GM12878 (cell line): Measurements from ENCODE around the gene CCNB1IP1. TPM values are rescaled to one million over a fixed set of nuclear protein-coding genes. Genes with fewer than 3 reads are reported as not detected.
A peak's percentile ranks its signal among the peaks of the same experiment; 100 is the strongest.

ENCODE experiments used
- ATAC-seq: fragments of 200-7000 bp; cut with Tn5 transposase; 3 replicates; pipeline ENCODE4 v1.9.1; 2020; ENCODE audit warnings: mild to moderate bottlenecking, moderate library complexity
- BruUV-seq: library from RNA; stranded (reverse); fragments of 400-500 nt; replicated peaks from 2 replicates; lab custom pipeline; 2021; lab: Mats Ljungman, UMichigan
- CTCF ChIA-PET: fragments of 300-600 bp; sonication (Branson Sonifier 250); formaldehyde crosslinking; extraction: SDS; loops from one replicate; lab custom pipeline; 2021; ENCODE audit warnings: inconsistent platforms; lab: Yijun Ruan, JAX
- POLR2A ChIA-PET: fragments of 350-600 bp; formaldehyde crosslinking; extraction: SDS; loops from one replicate; lab custom pipeline; 2021; ENCODE audit warnings: inconsistent platforms; lab: Charles Lee
- RAD21 ChIA-PET: fragments of 300-600 bp; sonication (Branson Sonifier 250); formaldehyde crosslinking; loops from one replicate; lab custom pipeline; 2023; ENCODE audit warnings: antibody characterized with exemption; ENCODE audit not compliant: unreplicated experiment; lab: Charles Lee
- SMC1A ChIA-PET: fragments of 300-600 bp; sonication (Branson Sonifier 250); formaldehyde crosslinking; loops from one replicate; lab custom pipeline; 2023; ENCODE audit not compliant: unreplicated experiment, uncharacterized antibody; lab: Charles Lee
- DNase-seq: peaks from one replicate; pipeline ENCODE4 v3.0.0-alpha.2; 2011; ENCODE audit warnings: low read depth, low spot score
- FAIRE-seq: peaks from 3 replicates; lab custom pipeline; 2011; peaks lifted over from hg19 to GRCh38; lab: Jason Lieb, UNC
- H2AFZ ChIP-seq: 2 replicates; pipeline ENCODE4 v1.6.0; 2011; ENCODE audit warnings: low read depth, low read length, control low read depth; ENCODE audit not compliant: control insufficient read depth
- H3K27ac ChIP-seq: 2 replicates; pipeline ENCODE4 v1.5.1; 2011; ENCODE audit warnings: control low read depth; ENCODE audit not compliant: control insufficient read depth, insufficient read depth
- H3K27me3 ChIP-seq, 2 experiments: replicated peaks in 1 of 2; 2 replicates each; pipeline versions ENCODE4 v1.6.0 to v1.6.1; 2011; ENCODE audit warnings: low read length in 1 of 2; ENCODE audit not compliant: control insufficient read depth in 2 of 2, insufficient read depth in 2 of 2
- H3K36me3 ChIP-seq, 2 experiments: 2 replicates each; pipeline ENCODE4 v1.5.1; 2011; ENCODE audit warnings: low read length in 1 of 2; ENCODE audit not compliant: control insufficient read depth in 2 of 2, insufficient read depth in 2 of 2
- H3K4me1 ChIP-seq: 2 replicates; pipeline ENCODE4 v1.6.1; 2011; ENCODE audit warnings: mild to moderate bottlenecking, low read length, moderate library complexity, mixed read lengths; ENCODE audit not compliant: control insufficient read depth, insufficient read depth
- H3K4me2 ChIP-seq: 2 replicates; pipeline ENCODE4 v1.6.0; 2011; ENCODE audit warnings: control low read depth; ENCODE audit not compliant: control insufficient read depth, insufficient read depth
- H3K4me3 ChIP-seq: fragments of 200-600 bp; sonication (generic); 2 replicates; pipeline ENCODE4 v1.5.1; 2016
- H3K79me2 ChIP-seq: 2 replicates; pipeline ENCODE4 v1.6.0; 2011; ENCODE audit warnings: low read length; ENCODE audit not compliant: control insufficient read depth, insufficient read depth
- H3K9ac ChIP-seq: 2 replicates; pipeline ENCODE4 v1.8.0; 2011; ENCODE audit warnings: low read length, control low read depth, mixed read lengths; ENCODE audit not compliant: control insufficient read depth, insufficient read depth
- H3K9me3 ChIP-seq: replicated peaks from 3 replicates; pipeline ENCODE4 v1.5.1; 2011; ENCODE audit warnings: mild to moderate bottlenecking, low read length; ENCODE audit not compliant: control insufficient read depth, insufficient read depth
- H4K20me1 ChIP-seq: 2 replicates; pipeline ENCODE4 v1.6.0; 2011; ENCODE audit not compliant: control insufficient read depth, insufficient read depth
- BRCA1 ChIP-seq: IDR thresholded peaks from 2 replicates; pipeline ENCODE4 v1.6.1; 2011; ENCODE audit warnings: low read depth, low read length, improper control_type of control experiment
- CHD2 ChIP-seq: IDR thresholded peaks from 2 replicates; pipeline ENCODE4 v1.6.1; 2011; ENCODE audit warnings: low read depth, low read length, improper control_type of control experiment, borderline replicate concordance
- CREB1 ChIP-seq: IDR thresholded peaks from 2 replicates; pipeline ENCODE4 v1.6.1; 2012; ENCODE audit warnings: low read depth, mild to moderate bottlenecking, inconsistent platforms
- HCFC1 ChIP-seq: fragments of 150-350 bp; IDR thresholded peaks from 2 replicates; pipeline ENCODE4 v1.6.1; 2014; ENCODE audit warnings: low read length
- HDGF ChIP-seq: fragments of 450-650 bp; IDR thresholded peaks from 2 replicates; pipeline ENCODE4 v1.6.1; 2016; ENCODE audit warnings: antibody characterized with exemption
- JUNB ChIP-seq: IDR thresholded peaks from 2 replicates; pipeline ENCODE4 v1.6.1; 2016; ENCODE audit warnings: antibody characterized with exemption, mild to moderate bottlenecking
- MEF2A ChIP-seq: IDR thresholded peaks from 2 replicates; pipeline ENCODE4 v1.6.1; 2011; ENCODE audit warnings: low read depth, mild to moderate bottlenecking, low read length, moderate library complexity; ENCODE audit not compliant: insufficient read depth
- MXI1 ChIP-seq: fragments of 150-350 bp; IDR thresholded peaks from 2 replicates; pipeline ENCODE4 v1.6.1; 2011; ENCODE audit warnings: low read depth, mild to moderate bottlenecking, inconsistent platforms, low read length, improper control_type of control experiment
- NBN ChIP-seq: fragments of 450-650 bp; IDR thresholded peaks from 2 replicates; pipeline ENCODE4 v1.6.1; 2016
- NFYA ChIP-seq: IDR thresholded peaks from 2 replicates; pipeline ENCODE4 v1.6.1; 2011; ENCODE audit warnings: low read depth, mild to moderate bottlenecking, low read length, improper control_type of control experiment, borderline replicate concordance
- POLR2A ChIP-seq: IDR thresholded peaks from 2 replicates; pipeline ENCODE4 v1.6.1; 2011; ENCODE audit warnings: low read depth, mild to moderate bottlenecking, low read length
- RCOR1 ChIP-seq: conservative IDR thresholded peaks from 2 replicates; pipeline ENCODE4 v1.6.1; 2012; ENCODE audit warnings: low read depth, low read length, improper control_type of control experiment
- SIN3A ChIP-seq: IDR thresholded peaks from 2 replicates; pipeline ENCODE4 v1.6.1; 2012; ENCODE audit warnings: low read depth, low read length, improper control_type of control experiment
- SP1 ChIP-seq: IDR thresholded peaks from one replicate; pipeline ENCODE4 v1.6.1; 2011; ENCODE audit warnings: low read depth, low read length
- SREBF2 ChIP-seq: IDR thresholded peaks from 2 replicates; pipeline ENCODE4 v1.6.1; 2012; ENCODE audit warnings: mild to moderate bottlenecking, low read length
- SUPT20H ChIP-seq: IDR thresholded peaks from 2 replicates; pipeline ENCODE4 v1.6.1; 2011; ENCODE audit warnings: low read depth, mild to moderate bottlenecking, low read length, moderate library complexity, borderline replicate concordance; ENCODE audit not compliant: control insufficient read depth
- WRNIP1 ChIP-seq: IDR thresholded peaks from 2 replicates; pipeline ENCODE4 v1.6.1; 2011; ENCODE audit warnings: low read depth, low read length, improper control_type of control experiment, borderline replicate concordance
- WGBS: methylation state at CpG from one replicate; pipeline ENCODE4 v1.1.6; 2016; ENCODE audit warnings: low lambda C conversion rate; ENCODE audit not compliant: insufficient replicate concordance, insufficient coverage; ENCODE audit errors: missing lambda C conversion rate; 5-methylcytosine and 5-hydroxymethylcytosine counted together
- in situ Hi-C: fragments of 300-500 bp; cut with MboI; formaldehyde crosslinking; loops from 9 replicates; pipeline ENCODE4 v1.14.3; 2018; ENCODE audit warnings: mixed read lengths
- intact Hi-C: fragments of 100-400 bp; cut with micrococcal nuclease; formaldehyde crosslinking; loops from one replicate; pipeline ENCODE4 v1.14.2; 2022; ENCODE audit not compliant: unreplicated experiment
- polyA plus RNA-seq, 11 experiments: library from polyadenylated mRNA; depleted of rRNA in 4 of 11; unstranded in 6 of 11; stranded (reverse) in 5 of 11; fragments of >200 nt; fragmentation: Nextera tagmentation in 4 of 11; fragmentation: Illumina TruSeq in 1 of 11; extraction: Ambion mirVana in 4 of 11; extraction: Trizol in 1 of 11; gene quantifications; 1 replicate in 1 of 11; 2 replicates in 10 of 11; pipeline versions ENCODE4 v1.2.1 to v1.2.3, GENCODE V29; 2011 to 2016; ENCODE audit warnings: inconsistent platforms in 2 of 11, missing spikeins in 2 of 11, low read depth in 1 of 11
- total RNA-seq, 4 experiments: library from RNA; depleted of rRNA in 3 of 4; stranded (reverse); fragments of >200 nt in 3 of 4; fragmentation: Illumina TruSeq in 1 of 4; extraction: Trizol in 1 of 4; gene quantifications; 2 replicates each; pipeline versions ENCODE4 v1.2.1 to v1.2.3, GENCODE V29; 2013 to 2021
- TF ChIP-seq, protein P1 (sequence below): fragments of 450-650 bp; IDR thresholded peaks from 2 replicates; pipeline ENCODE4 v1.6.1; 2017; ENCODE audit warnings: low read depth, mild to moderate bottlenecking, moderate library complexity
- TF ChIP-seq, protein P2 (sequence below): fragments of 150-350 bp; IDR thresholded peaks from 2 replicates; pipeline ENCODE4 v1.6.1; 2014; ENCODE audit warnings: mild to moderate bottlenecking, low read depth, low read length
- TF ChIP-seq, protein P3 (sequence below): IDR thresholded peaks from 2 replicates; pipeline ENCODE4 v1.6.1; 2012; ENCODE audit warnings: low read depth, low read length, improper control_type of control experiment

Gene CCNB1IP1
- total and polyA plus RNA-seq, 10 of the 15 experiments (the other 5 are each of a cell fraction or from before 2014, with no cell fraction given) = 20.4 to 165 (median 86.5) TPM

DNA sequence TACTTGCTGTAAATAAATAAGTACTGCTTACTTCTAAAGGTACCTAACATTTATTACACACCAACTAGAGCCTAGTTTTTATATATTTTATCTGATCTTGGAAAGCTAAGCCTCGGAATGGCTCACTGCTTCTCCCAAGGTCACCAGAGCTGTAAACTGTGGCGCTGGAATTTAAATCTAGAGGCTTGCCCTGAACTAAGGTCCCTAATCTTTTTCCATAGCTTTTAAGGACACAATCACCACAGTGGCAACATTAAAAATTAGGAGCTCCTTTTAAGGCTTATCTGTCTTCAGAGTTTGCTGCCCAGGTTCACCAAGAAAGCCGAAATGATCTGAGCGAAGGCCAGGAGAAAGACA lies 670 bp downstream of the CCNB1IP1 start:
- BruUV-seq = no TSS peak
- H3K4me3 ChIP-seq = peak overlapping the region; percentile 82

More for the DNA sequence above, 670 bp downstream of the CCNB1IP1 start:
- no peak for FAIRE-seq
- no peaks in the 10 kb centered on the region for H4K20me1 ChIP-seq
- in situ Hi-C loops (loop anchor here (5.0 kb wide), 1 partner anchor 350 kb away; the partner anchor contains the start of gene RNASE4), intact Hi-C loops (loop anchor here (2.0 kb wide), 1 partner anchor 128 kb away; the partner anchor contains the start of gene PIP4P1)
- peak overlapping the region; percentile 88 for H3K9ac ChIP-seq
- peaks cover 48% of the 10 kb centered on the region for H3K79me2 ChIP-seq
- peak overlapping the region; percentile 67 for H3K4me2 ChIP-seq
- no peak for DNase-seq
- ChIA-PET RAD21 (interaction anchor here (1.1 to 7.9 kb wide), 5 partner anchors 10 to 350 kb away, joined by 6 to 78 read pairs (median 15); partner anchors contain the start of genes PARP2, PIP4P1 and TEP1), CTCF (interaction anchor here (0.6 to 11.3 kb wide), 7 partner anchors 10 to 365 kb away, joined by 3 to 216 read pairs (median 24); partner anchors contain the start of genes PARP2, RNASE4 and TEP1)
- 1% methylated on average over 4 of the region's 4 CpGs for WGBS
- H3K36me3 ChIP-seq = peaks cover 0 to 4% of the 10 kb centered on the region in 2 experiments; a peak in 1 of 4 replicates
- H3K27me3 ChIP-seq = no peaks in the 10 kb centered on the region
- peaks cover 6% of the 10 kb centered on the region; the same call in 1 of the 2 replicates for H3K4me1 ChIP-seq
- no peak; the same call in 2 of the 3 replicates for ATAC-seq
- no peaks in the 10 kb centered on the region for H3K9me3 ChIP-seq
- TF ChIP-seq SREBF2 = no peak
- no peak for TF ChIP-seq HDGF
- TF ChIP-seq CREB1 = no peak
- TF ChIP-seq WRNIP1 = no peak
- no peak for TF ChIP-seq POLR2A
- no peak for TF ChIP-seq NFYA
- TF ChIP-seq NBN = no peak
- no peak for TF ChIP-seq BRCA1
- TF ChIP-seq SP1 = no peak
- no peak for TF ChIP-seq HCFC1
- no peak for TF ChIP-seq MXI1
- no peak for TF ChIP-seq CHD2
- TF ChIP-seq JUNB = no peak
- TF ChIP-seq SIN3A = no peak
- TF ChIP-seq, protein P1, sequence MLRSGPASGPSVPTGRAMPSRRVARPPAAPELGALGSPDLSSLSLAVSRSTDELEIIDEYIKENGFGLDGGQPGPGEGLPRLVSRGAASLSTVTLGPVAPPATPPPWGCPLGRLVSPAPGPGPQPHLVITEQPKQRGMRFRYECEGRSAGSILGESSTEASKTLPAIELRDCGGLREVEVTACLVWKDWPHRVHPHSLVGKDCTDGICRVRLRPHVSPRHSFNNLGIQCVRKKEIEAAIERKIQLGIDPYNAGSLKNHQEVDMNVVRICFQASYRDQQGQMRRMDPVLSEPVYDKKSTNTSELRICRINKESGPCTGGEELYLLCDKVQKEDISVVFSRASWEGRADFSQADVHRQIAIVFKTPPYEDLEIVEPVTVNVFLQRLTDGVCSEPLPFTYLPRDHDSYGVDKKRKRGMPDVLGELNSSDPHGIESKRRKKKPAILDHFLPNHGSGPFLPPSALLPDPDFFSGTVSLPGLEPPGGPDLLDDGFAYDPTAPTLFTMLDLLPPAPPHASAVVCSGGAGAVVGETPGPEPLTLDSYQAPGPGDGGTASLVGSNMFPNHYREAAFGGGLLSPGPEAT = no peak
- TF ChIP-seq, protein P2, sequence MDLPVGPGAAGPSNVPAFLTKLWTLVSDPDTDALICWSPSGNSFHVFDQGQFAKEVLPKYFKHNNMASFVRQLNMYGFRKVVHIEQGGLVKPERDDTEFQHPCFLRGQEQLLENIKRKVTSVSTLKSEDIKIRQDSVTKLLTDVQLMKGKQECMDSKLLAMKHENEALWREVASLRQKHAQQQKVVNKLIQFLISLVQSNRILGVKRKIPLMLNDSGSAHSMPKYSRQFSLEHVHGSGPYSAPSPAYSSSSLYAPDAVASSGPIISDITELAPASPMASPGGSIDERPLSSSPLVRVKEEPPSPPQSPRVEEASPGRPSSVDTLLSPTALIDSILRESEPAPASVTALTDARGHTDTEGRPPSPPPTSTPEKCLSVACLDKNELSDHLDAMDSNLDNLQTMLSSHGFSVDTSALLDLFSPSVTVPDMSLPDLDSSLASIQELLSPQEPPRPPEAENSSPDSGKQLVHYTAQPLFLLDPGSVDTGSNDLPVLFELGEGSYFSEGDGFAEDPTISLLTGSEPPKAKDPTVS = no peak
- TF ChIP-seq, protein P3, sequence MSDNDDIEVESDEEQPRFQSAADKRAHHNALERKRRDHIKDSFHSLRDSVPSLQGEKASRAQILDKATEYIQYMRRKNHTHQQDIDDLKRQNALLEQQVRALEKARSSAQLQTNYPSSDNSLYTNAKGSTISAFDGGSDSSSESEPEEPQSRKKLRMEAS = no peak
- TF ChIP-seq RCOR1 = no peak
- no peak for TF ChIP-seq SUPT20H
- no peak for TF ChIP-seq MEF2A
- TF ChIP-seq, all 136 proteins: peak for 0
- POLR2A ChIA-PET = interaction anchor here (0.8 to 7.4 kb wide), 7 partner anchors 10 to 275 kb away, joined by 3 to 96 read pairs (median 5); partner anchors contain the start of genes APEX1, OSGEP, PARP2 and PIP4P1
- Histone ChIP-seq H3K27ac (peak overlapping the region; percentile 85), H2AFZ (peak overlapping the region; percentile 81; the same call in 1 of the 2 replicates)
- SMC1A ChIA-PET = interaction anchor here (1.0 to 3.3 kb wide), 8 partner anchors 10 to 333 kb away, joined by 3 to 58 read pairs (median 4); partner anchors contain the start of genes PARP2, PIP4P1 and TEP1
